SHP77 treated with DMSO at 0.1 percent for 48 hours (cell line): ENCODE data around the gene FILIP1L.

Source experiments
- DNase-seq: peaks from one replicate; lab custom pipeline; 2025; lab: John Stamatoyannopoulos, UW

The FILIP1L gene

GRCh38 chr3:99951701-99952100 lies 162.6 kb downstream of the FILIP1L start:
- DNase-seq = no peak

GRCh38 chr3:99950921-99951320 lies 163.4 kb downstream of the FILIP1L start:
- DNase-seq = no peak

DNA sequence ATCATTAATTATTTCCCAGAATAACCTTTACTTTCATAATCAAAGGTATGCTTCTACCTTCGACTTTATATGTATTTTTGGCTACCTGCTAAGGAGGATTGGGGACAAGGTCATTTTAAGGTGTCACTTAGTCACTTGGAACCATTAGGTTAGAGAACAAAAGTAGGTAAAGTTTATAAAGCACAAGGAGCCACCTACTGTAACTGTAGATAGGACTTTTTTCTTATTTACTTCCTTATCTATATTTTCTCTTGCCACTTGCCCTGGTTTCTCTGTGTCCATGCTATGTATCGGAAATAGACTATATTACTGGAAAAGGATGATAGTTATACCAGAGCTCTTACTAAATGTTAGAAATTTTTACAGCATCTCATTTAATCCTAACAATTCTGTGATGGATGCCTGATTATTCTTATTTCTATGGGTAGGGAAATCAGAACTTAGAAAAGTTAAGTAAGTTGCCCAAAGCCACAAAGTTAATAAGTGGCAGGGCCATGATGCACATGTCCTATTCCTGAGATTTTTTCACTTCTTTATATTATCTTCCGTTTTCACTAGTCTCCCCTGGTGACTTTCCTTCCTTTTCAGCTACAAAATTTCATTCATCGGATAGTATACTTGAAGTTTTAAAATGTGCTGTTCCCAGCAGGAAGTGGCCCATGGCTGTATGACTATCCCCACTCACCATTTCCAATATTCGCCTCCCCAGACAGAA lies 164.2 kb downstream of the FILIP1L start:
- DNase-seq = no peak

GRCh38 chr3:99948467-99949089 lies 165.7 kb downstream of the FILIP1L start:
- no peak for DNase-seq

- no peak for DNase-seq
These were observed 166.9 kb downstream of the FILIP1L start for GRCh38 chr3:99947356-99947755.

GRCh38 chr3:99945328-99945995 lies 168.8 kb downstream of the FILIP1L start:
- DNase-seq = no peak

DNA sequence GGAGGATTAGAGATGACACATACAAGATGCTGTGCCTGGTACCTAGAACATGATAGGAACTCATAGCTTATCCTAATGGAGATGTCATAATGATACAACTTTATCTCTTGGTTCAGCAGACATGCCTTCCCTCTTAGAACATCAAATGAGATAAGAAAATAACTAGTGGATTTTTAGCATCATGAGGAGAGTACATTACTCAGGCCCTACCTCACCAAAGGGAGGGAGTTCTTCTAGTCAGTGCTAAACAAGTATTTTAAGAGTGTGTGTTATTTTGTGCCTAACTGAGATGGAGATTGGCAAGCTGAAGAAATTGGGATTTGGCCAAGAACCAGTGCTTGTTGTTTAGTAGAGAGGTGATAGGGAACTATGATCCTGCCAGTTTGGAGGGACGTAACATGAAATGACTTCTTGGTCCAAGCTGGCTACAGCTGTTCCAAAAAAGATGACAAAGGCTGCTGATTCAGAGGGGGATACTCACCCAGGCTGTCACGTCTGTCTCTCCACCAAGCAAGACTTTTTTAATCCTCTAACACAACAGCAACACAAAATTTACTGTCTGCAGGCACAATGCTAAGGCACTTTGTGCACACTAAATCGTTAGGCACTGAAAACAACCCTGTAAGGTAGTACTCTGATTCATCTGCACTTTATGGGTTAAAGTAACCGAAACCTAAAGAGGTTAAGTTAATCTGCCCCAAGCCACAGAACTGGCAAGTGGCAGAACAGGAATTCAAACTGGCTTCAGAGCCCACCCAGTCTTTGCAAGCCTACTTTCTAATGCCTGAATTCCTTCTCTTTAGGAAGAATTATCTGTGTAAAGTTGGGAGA lies 170.2 kb downstream of the FILIP1L start:
- DNase-seq = no peak

- no peak for DNase-seq
These were observed 173.1 kb downstream of the FILIP1L start for GRCh38 chr3:99941211-99941610.

- DNase-seq = no peak
These were observed 174.0 kb downstream of the FILIP1L start for GRCh38 chr3:99940350-99940749.

DNA sequence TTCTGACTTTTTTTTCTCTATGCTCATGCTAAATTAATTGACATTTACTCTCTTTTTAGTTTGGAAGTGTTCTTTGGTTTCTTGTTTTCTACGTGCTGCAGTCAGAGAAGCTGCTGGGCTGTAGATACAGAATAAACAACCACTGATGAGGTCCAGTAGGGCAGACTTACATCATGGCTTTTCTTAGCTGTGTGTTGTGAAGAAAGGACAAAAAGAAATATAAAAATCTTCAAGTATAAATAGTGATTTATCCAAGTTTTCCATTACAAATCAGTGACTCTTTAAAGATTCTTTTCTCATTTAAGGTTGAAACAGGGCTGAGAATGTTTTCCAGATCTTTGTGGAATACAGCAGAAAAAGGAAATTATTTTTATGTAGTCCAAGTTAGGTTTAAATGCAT lies 174.4 kb downstream of the FILIP1L start:
- DNase-seq = no peak

DNA sequence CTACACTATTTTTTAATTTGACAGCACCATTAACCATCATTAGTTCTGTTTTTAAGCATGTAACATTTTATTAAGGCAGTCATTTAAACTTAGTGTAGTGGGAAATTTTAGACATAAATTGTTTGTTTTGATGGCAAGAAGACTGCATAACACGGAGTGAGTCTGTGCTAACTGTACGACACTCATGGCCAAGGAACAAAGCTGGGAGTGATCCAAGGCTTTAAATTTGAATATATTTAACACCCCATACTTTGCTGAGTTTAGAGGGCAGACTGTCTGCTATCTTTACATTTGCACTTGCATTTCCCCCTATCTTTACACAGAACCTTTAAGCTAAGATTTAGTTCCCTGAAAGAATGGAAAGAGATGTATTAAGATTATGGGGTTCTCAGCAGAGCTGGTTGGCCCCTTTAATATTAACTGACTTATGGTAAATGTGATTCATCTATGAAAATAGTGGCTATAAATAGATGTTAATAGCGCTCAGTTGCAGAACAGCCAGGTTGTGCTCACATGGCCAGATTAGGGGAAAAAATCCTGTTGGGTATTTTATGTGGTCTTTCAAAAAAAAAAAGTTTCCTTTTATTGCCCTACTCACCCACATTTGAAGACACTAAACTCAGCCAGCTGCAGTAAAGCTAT lies 175.9 kb downstream of the FILIP1L start:
- no peak for DNase-seq

DNA sequence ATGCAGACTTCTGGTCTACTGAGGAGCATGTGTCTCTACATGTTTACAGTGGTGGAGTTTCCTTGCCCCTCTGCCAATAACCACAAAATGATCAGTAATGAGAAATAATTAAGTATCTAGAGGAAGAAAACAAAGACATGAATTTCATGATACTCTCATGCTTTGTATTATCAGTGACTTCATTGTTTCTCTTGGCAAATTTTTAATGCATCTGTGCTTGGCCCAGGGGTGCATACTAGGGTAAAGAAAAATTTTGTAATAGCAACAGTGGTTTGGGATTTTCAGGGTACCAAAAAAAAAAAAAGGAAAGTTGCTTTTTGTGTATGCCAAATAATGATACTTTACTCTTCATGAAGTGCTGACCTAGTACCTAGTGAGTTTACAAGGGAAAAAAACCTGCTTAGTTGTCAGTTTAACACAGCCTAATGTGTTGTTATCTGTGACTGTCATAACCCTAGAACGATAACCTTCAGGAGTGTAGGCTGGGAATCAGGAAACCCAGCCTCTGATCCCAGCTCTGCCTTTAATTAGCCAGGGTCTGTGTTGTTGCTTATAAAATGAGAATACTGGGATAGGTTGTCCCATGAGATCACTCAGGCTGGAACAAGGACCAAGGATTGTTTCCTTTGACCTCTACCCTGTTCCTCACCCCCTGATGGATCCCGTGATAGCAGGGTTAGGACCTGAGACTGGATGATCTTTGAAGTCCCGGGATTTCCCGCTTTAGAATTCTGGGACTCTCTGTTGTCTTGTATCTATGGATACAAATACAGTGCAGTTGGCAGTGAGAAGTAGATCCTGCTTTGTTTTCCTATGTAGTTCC lies 179.1 kb downstream of the FILIP1L start:
- no peak for DNase-seq

- no peak for DNase-seq
These were observed 180.1 kb downstream of the FILIP1L start for GRCh38 chr3:99933971-99934750.

DNA sequence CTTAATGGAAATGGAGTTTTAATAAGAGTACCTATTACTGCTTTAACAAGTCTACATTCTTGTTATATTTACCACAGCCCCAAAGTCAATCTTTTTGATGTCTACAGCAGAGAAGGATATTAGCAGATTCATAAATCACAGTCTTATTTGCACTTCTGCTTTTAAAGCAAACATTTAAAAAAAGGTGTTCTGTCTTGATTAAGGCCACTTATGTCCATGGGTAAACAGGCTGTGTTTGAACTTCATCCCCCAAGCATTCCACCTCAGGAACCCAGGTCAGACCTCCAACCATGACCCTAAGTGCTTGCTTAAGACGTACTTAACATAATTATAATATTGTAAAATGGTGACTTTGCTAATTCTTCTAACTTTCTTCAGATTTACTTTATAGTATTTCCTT lies 183.2 kb downstream of the FILIP1L start:
- no peak for DNase-seq

DNA sequence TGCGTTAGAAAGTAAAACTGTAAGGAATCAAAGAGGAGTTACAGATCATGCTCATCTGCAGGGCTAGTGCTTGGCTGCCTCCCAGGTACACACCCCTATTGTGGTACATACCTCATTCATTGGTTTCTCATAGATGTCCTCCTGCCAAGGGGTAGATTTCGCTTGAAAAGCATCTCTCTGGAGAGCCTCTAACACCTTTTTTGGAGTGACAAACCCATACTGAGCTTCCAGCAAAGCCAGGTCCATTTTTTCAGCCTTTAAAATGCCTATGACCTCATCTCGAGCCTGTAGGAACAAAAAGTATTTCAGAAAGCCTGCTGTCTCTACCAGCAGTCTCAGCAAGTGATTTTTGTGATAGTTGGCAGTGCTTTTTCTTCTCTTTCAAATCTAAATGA lies 184.6 kb downstream of the FILIP1L start:
- DNase-seq = no peak

GRCh38 chr3:99928771-99929744 lies 185.2 kb downstream of the FILIP1L start:
- no peak for DNase-seq

- no peak for DNase-seq
These were observed 186.4 kb downstream of the FILIP1L start for GRCh38 chr3:99927671-99928457.

GRCh38 chr3:99925584-99926230 lies 188.6 kb downstream of the FILIP1L start:
- no peak for DNase-seq
